Mammary epithelial cell (primary cell): Measurements from ENCODE around the gene UBE3D.

Source experiments
- CTCF ChIP-seq, 2 donors: IDR thresholded peaks in 1 of 2; conservative IDR thresholded peaks in 1 of 2; 2 replicates each; pipeline ENCODE4 v1.5.1; 2011 to 2012; ENCODE audit warnings: inconsistent platforms in 2 of 2, low read length in 2 of 2, mild to moderate bottlenecking in 2 of 2, control low read depth in 1 of 2, low read depth in 1 of 2; ENCODE audit not compliant: insufficient read depth in 1 of 2; ENCODE audit errors: extremely low read depth in 1 of 2
- EZH2 ChIP-seq: IDR thresholded peaks from 2 replicates; pipeline ENCODE4 v1.6.1; 2012; ENCODE audit warnings: low read length, inconsistent platforms, borderline replicate concordance

- TF ChIP-seq CTCF (conservative IDR thresholded peaks at IDR 0.05 in 1 of 2, IDR thresholded peaks at IDR 0.05 in 1 of 2; ENCODE audit: extremely low read depth in 1 of 2, insufficient read depth in 1 of 2, low read depth in 1 of 2, low read length in 2 of 2) (no peak), EZH2 (no peak)
Observed at GRCh38 chr6:83113258-83113657, 47.6 kb upstream of the UBE3D start.
